K562 (cell line): ENCODE data around the gene ANKRD13D. TPM values are rescaled to one million over a fixed set of nuclear protein-coding genes. Genes with fewer than 3 reads are reported as not detected.
A peak's percentile ranks its signal among the peaks of the same experiment; 100 is the strongest.

Source experiments
- ARID1B ChIP-seq: fragments of 450-650 bp; IDR thresholded peaks from 2 replicates; pipeline ENCODE4 v1.6.1; 2016; ENCODE audit warnings: antibody characterized with exemption, mild to moderate bottlenecking, inconsistent platforms
- CGGBP1 ChIP-seq: fragments of 250-450 bp; sonication (Bioruptor Pico); IDR thresholded peaks from 2 replicates; pipeline ENCODE4 v1.9.0; 2021; ENCODE audit warnings: mild to moderate bottlenecking
- DDX20 ChIP-seq: fragments of 450-650 bp; IDR thresholded peaks from 2 replicates; pipeline ENCODE4 v1.6.1; 2016; ENCODE audit warnings: missing genetic modification characterization, low read depth, mild to moderate bottlenecking, missing compliant biosample characterization, moderate library complexity
- E2F1 ChIP-seq: sonication (generic); formaldehyde crosslinking; IDR thresholded peaks from 2 replicates; pipeline ENCODE4 v1.8.1; 2023; ENCODE audit warnings: mild to moderate bottlenecking, missing genetic modification reagents, moderate library complexity
- E2F3 ChIP-seq: fragments of 250-450 bp; sonication (Bioruptor Pico); IDR thresholded peaks from 2 replicates; pipeline ENCODE4 v1.4.0; 2020; ENCODE audit warnings: mild to moderate bottlenecking
- EP300 ChIP-seq: IDR thresholded peaks from 2 replicates; pipeline ENCODE4 v1.6.1; 2012; ENCODE audit warnings: low read length, improper control_type of control experiment
- ESRRA ChIP-seq: fragments of 450-650 bp; IDR thresholded peaks from 2 replicates; pipeline ENCODE4 v1.6.1; 2014; ENCODE audit warnings: low read depth, mild to moderate bottlenecking, moderate library complexity, borderline replicate concordance
- FOXO4 ChIP-seq: fragments of 450-650 bp; formaldehyde crosslinking; IDR thresholded peaks from 2 replicates; pipeline ENCODE4 v1.4.0; 2020; ENCODE audit warnings: mild to moderate bottlenecking, moderate library complexity
- KDM5B ChIP-seq: fragments of 200-600 bp; sonication (generic); IDR thresholded peaks from 2 replicates; pipeline ENCODE4 v1.6.1; 2012; ENCODE audit warnings: low read depth, mild to moderate bottlenecking, moderate library complexity, low read length, control low read depth, inconsistent platforms; ENCODE audit not compliant: insufficient replicate concordance
- LCOR ChIP-seq: sonication (generic); formaldehyde crosslinking; IDR thresholded peaks from 2 replicates; pipeline ENCODE4 v1.8.0; 2022; ENCODE audit warnings: mild to moderate bottlenecking, missing genetic modification reagents
- MYC ChIP-seq, 2 experiments: fragments of 250-450 bp in 1 of 2; sonication (Bioruptor Pico) in 1 of 2; IDR thresholded peaks; 2 replicates each; pipeline versions ENCODE4 v1.5.1 to v1.6.1; 2012 to 2021; ENCODE audit warnings: low read depth in 2 of 2, borderline replicate concordance in 1 of 2, improper control_type of control experiment in 1 of 2, low read length in 1 of 2, mild to moderate bottlenecking in 1 of 2, moderate library complexity in 1 of 2
- NCOA1 ChIP-seq: fragments of 450-650 bp; IDR thresholded peaks from 2 replicates; pipeline ENCODE4 v1.6.1; 2016; ENCODE audit warnings: low read depth
- NRF1 ChIP-seq, 2 experiments: fragments of 450-650 bp; IDR thresholded peaks in 1 of 2; conservative IDR thresholded peaks in 1 of 2; 2 replicates each; pipeline ENCODE4 v1.6.1; 2014; ENCODE audit warnings: mild to moderate bottlenecking in 2 of 2
- PHF8 ChIP-seq: fragments of 200-600 bp; sonication (generic); IDR thresholded peaks from 2 replicates; pipeline ENCODE4 v1.6.1; 2012; ENCODE audit warnings: mixed run types, mild to moderate bottlenecking, inconsistent platforms, low read length, moderate library complexity, borderline replicate concordance
- POLR2B ChIP-seq: fragments of 450-650 bp; IDR thresholded peaks from 2 replicates; pipeline ENCODE4 v1.6.1; 2018; ENCODE audit warnings: low read depth; ENCODE audit not compliant: partially characterized antibody
- PTTG1 ChIP-seq: fragments of 450-650 bp; IDR thresholded peaks from 2 replicates; pipeline ENCODE4 v1.6.1; 2016; ENCODE audit warnings: low read depth, mild to moderate bottlenecking, missing genetic modification characterization, missing compliant biosample characterization
- SIRT6 ChIP-seq: IDR thresholded peaks from one replicate; pipeline ENCODE4 v1.6.1; 2012; ENCODE audit warnings: low read depth, mild to moderate bottlenecking, control low read depth, inconsistent platforms, low read length, moderate library complexity
- TBP ChIP-seq: optimal IDR thresholded peaks from 2 replicates; pipeline ENCODE3; 2011; ENCODE audit warnings: low read depth, low read length, improper control_type of control experiment
- TSHZ1 ChIP-seq: fragments of 250-450 bp; sonication (Bioruptor Pico); IDR thresholded peaks from 2 replicates; pipeline ENCODE4 v1.4.0; 2020; ENCODE audit warnings: mild to moderate bottlenecking, moderate library complexity
- ZNF75A ChIP-seq: fragments of 450-650 bp; formaldehyde crosslinking; IDR thresholded peaks from 2 replicates; pipeline ENCODE4 v1.4.0; 2020; ENCODE audit warnings: mild to moderate bottlenecking
- ZNF766 ChIP-seq: fragments of 200-800 bp; sonication (Bioruptor generic); conservative IDR thresholded peaks from 2 replicates; pipeline ENCODE4 v1.6.1; 2016; ENCODE audit warnings: missing genetic modification characterization, missing compliant biosample characterization
- polyA plus RNA-seq, 8 experiments: library from polyadenylated mRNA; depleted of rRNA in 4 of 8; stranded (reverse) in 5 of 8; unstranded in 3 of 8; fragments of >200 nt; fragmentation: Nextera tagmentation in 2 of 8; fragmentation: Illumina TruSeq in 1 of 8; extraction: Ambion mirVana in 2 of 8; extraction: Trizol in 1 of 8; gene quantifications; 2 replicates each; pipeline versions ENCODE4 v1.2.1 to v1.2.3, GENCODE V29; 2011 to 2014; ENCODE audit warnings: inconsistent platforms in 1 of 8, missing spikeins in 1 of 8
- total RNA-seq, 7 experiments: library from RNA; depleted of rRNA in 6 of 7; stranded (reverse); fragments of >200 nt in 6 of 7; fragmentation: Illumina TruSeq in 2 of 7; extraction: Trizol in 2 of 7; gene quantifications; 2 replicates each; pipeline versions ENCODE4 v1.2.1 to v1.2.3, GENCODE V29; 2011 to 2021; ENCODE audit warnings: low replicate concordance in 1 of 7

Gene ANKRD13D
- total and polyA plus RNA-seq, 9 of the 15 experiments (the other 6 are each of a cell fraction or from before 2014, with no cell fraction given), result 0.94 to 40.9 (median 22.4) TPM

GRCh38 chr11:67277231-67277961, 11.7 kb upstream of the ANKRD13D start (continued):
- 0 out of 2 replicates have a peak, but pooled peaks have one; percentile 11 for TF ChIP-seq E2F1
- TF ChIP-seq KDM5B, result peak; percentile 57
- TF ChIP-seq PHF8, result peak; percentile 56; the same call in 1 of the 2 replicates
- peak; percentile 93; the same call in 1 of the 2 replicates for TF ChIP-seq ZNF766 (CRISPR knock-in tag)
- TF ChIP-seq NCOA1, result peak; percentile 30; the same call in 1 of the 2 replicates
- peak; percentile 77 to 80 for TF ChIP-seq NRF1 (conservative IDR thresholded peaks at IDR 0.05 in 1 of 2, IDR thresholded peaks at IDR 0.05 in 1 of 2)
- TF ChIP-seq SIRT6, result no peak
- peak; percentile 47; the same call in 1 of the 2 replicates for TF ChIP-seq ZNF75A (CRISPR knock-in tag)
- peak; percentile 50; the same call in 1 of the 2 replicates for TF ChIP-seq E2F3
- TF ChIP-seq POLR2B, result peak; percentile 60
- TF ChIP-seq TBP, result peak; percentile 58
- TF ChIP-seq MYC (IDR thresholded peaks at IDR 0.05; ENCODE audit: low read depth, low read length), result peak; percentile 55
- TF ChIP-seq MYC (CRISPR knock-in tag; IDR thresholded peaks at IDR 0.05; ENCODE audit: borderline replicate concordance, low read depth), result peak; percentile 75; the same call in 1 of the 2 replicates
- TF ChIP-seq CGGBP1, result no peak
- TF ChIP-seq DDX20 (tag), result peak; percentile 43; the same call in 1 of the 2 replicates
- TF ChIP-seq TSHZ1, result peak; percentile 67
- TF ChIP-seq ESRRA, result peak; percentile 63
- TF ChIP-seq EP300, result peak; percentile 77
- no peak; the same call in 1 of the 2 replicates for TF ChIP-seq LCOR (CRISPR knock-in tag)
- peak; percentile 71; the same call in 1 of the 2 replicates for TF ChIP-seq PTTG1 (tag)
- TF ChIP-seq ARID1B, result no peak; the same call in none of the 2 replicates
- peak; percentile 46; the same call in 1 of the 2 replicates for TF ChIP-seq FOXO4 (CRISPR knock-in tag)
